ENCODE measurements around the gene FAM9A. TPM values are rescaled to one million over a fixed set of nuclear protein-coding genes. Genes with fewer than 3 reads are reported as not detected.

The FAM9A gene
- total and polyA plus RNA-seq, 2 of the 8 experiments (the other 6 are each of a cell fraction or from before 2014, with no cell fraction given), result not detected

- Histone ChIP-seq H2BK15ac (ENCODE audit: low read length) (no peak overlapping the region), H4K8ac (ENCODE audit: extremely low read depth, insufficient read depth, low read length) (no peak overlapping the region), H3K79me2 (ENCODE audit: control insufficient read depth in 1 of 2, insufficient read depth in 2 of 2, low read length in 2 of 2) (no peaks in the 10 kb centered on the region), H4K20me1 (replicated peaks in 1 of 2; ENCODE audit: control insufficient read depth in 1 of 2, insufficient read depth in 2 of 2, low read length in 2 of 2) (no peaks in the 10 kb centered on the region), H3K56ac (replicated peaks; ENCODE audit: insufficient read length, low read depth, low read length) (no peak overlapping the region), H3K9ac (replicated peaks in 1 of 4; ENCODE audit: extremely low read depth in 1 of 4, low read depth in 3 of 4, low read length in 3 of 4) (no peak overlapping the region), H3K14ac (ENCODE audit: insufficient read length) (no peak overlapping the region), H2BK12ac (ENCODE audit: low read depth, low read length) (no peak overlapping the region), H3K27ac (ENCODE audit: low read depth, low read length) (no peak overlapping the region), H3K27me3 (replicated peaks in 1 of 4; ENCODE audit: control insufficient read depth in 3 of 4, extremely low read depth in 1 of 4, insufficient read depth in 3 of 4, low read length in 3 of 4) (no peaks in the 10 kb centered on the region), H3K79me1 (ENCODE audit: low read depth, low read length) (no peaks in the 10 kb centered on the region), H3K18ac (ENCODE audit: extremely low read depth, low read length) (no peak overlapping the region), H3K4me2 (ENCODE audit: insufficient read depth in 1 of 2, low read depth in 2 of 2, low read length in 2 of 2) (no peak overlapping the region), H4K5ac (ENCODE audit: insufficient read length, low read depth, low read length) (no peak overlapping the region), H3K9me3 (ENCODE audit: insufficient read depth in 2 of 2, low read depth in 1 of 2, low read length in 1 of 2) (no peaks in the 10 kb centered on the region), H3K4ac (replicated peaks; ENCODE audit: insufficient read length, low read depth, low read length) (no peak overlapping the region), H3K23ac (ENCODE audit: insufficient read length) (no peak overlapping the region), H3K36me3 (ENCODE audit: control insufficient read depth in 2 of 4, insufficient read depth in 4 of 4, low read length in 3 of 4) (no peaks in the 10 kb centered on the region), H2AK5ac (ENCODE audit: low read depth, low read length) (no peak overlapping the region), H2BK120ac (replicated peaks; ENCODE audit: low read depth, low read length) (no peak overlapping the region), H3K4me1 (replicated peaks in 1 of 4; ENCODE audit: control insufficient read depth in 3 of 4, insufficient read depth in 4 of 4, low read length in 3 of 4) (no peaks in the 10 kb centered on the region), H3K4me3 (ENCODE audit: extremely low read depth in 1 of 4, insufficient read depth in 2 of 4, low read depth in 3 of 4, low read length in 4 of 4) (no peak overlapping the region), H2AFZ (ENCODE audit: low read length) (no peak overlapping the region), H4K91ac (replicated peaks; ENCODE audit: insufficient read length, low read length) (no peak overlapping the region), H3K23me2 (ENCODE audit: low read depth, low read length) (no peaks in the 10 kb centered on the region), H2BK5ac (ENCODE audit: low read depth, low read length) (no peak overlapping the region), H2BK20ac (ENCODE audit: low read length) (no peak overlapping the region)
- DNase-seq (ENCODE audit: low read depth in 1 of 2, low spot score in 2 of 2), result no peak
- WGBS, 2 experiments (ENCODE audit: extremely low coverage in 1 of 2, insufficient coverage in 1 of 2, insufficient read length in 1 of 2, insufficient replicate concordance in 2 of 2, low coverage in 1 of 2, low lambda C conversion rate in 2 of 2, missing lambda C conversion rate in 1 of 2), result 89% methylated on average over 6 of the region's 6 CpGs; no CpG with 5 or more reads in 1 of the 2 experiments
- no peak for FAIRE-seq
- ChIA-PET POLR2A (ENCODE audit: partially characterized antibody) (no interaction called here), CTCF (ENCODE audit: partially characterized antibody) (interaction anchor here (1.4 kb wide), 1 partner anchor 12 kb away, joined by 3 read pairs; no protein-coding TSS in a partner anchor)
- TF ChIP-seq PHF8 (conservative IDR thresholded peaks at IDR 0.05; ENCODE audit: low read depth, low read length), result no peak
- TF ChIP-seq GABPA (IDR thresholded peaks at IDR 0.05; ENCODE audit: borderline replicate concordance, insufficient read depth, low read length), result no peak
- TF ChIP-seq SRF (IDR thresholded peaks at IDR 0.05; ENCODE audit: low read depth, low read length), result no peak
- TF ChIP-seq EGR1 (IDR thresholded peaks at IDR 0.05; ENCODE audit: borderline replicate concordance, low read depth, low read length), result no peak
- no peak for TF ChIP-seq SIN3A (conservative IDR thresholded peaks at IDR 0.05 in 1 of 2, IDR thresholded peaks at IDR 0.05 in 1 of 2; ENCODE audit: low read depth in 1 of 2, low read length in 2 of 2)
- TF ChIP-seq NRF1 (IDR thresholded peaks at IDR 0.05; ENCODE audit: low read depth, low read length), result no peak
- no peak for TF ChIP-seq NANOG (IDR thresholded peaks at IDR 0.05; ENCODE audit: insufficient read depth, low read depth, low read length, poor library complexity, severe bottlenecking)
- no peak for TF ChIP-seq BRCA1 (IDR thresholded peaks at IDR 0.05; ENCODE audit: low read depth, low read length)
- TF ChIP-seq HDAC2 (IDR thresholded peaks at IDR 0.05; ENCODE audit: borderline replicate concordance in 1 of 2, low read depth in 2 of 2, low read length in 2 of 2), result no peak
- no peak for TF ChIP-seq RAD21 (IDR thresholded peaks at IDR 0.05 in 1 of 2, conservative IDR thresholded peaks at IDR 0.05 in 1 of 2; ENCODE audit: low read depth in 2 of 2, low read length in 2 of 2)
- no peak for TF ChIP-seq BCL11A (IDR thresholded peaks at IDR 0.05; ENCODE audit: low read depth in 2 of 2, low read length in 2 of 2)
- TF ChIP-seq USF2 (IDR thresholded peaks at IDR 0.05; ENCODE audit: low read length), result no peak
Measured at GRCh38 chrX:8850478-8850877, 49.3 kb upstream of the FAM9A start.

All from H1 (cell line).